Immature natural killer cell (primary cell): ENCODE data around the gene HSCB. TPM values are rescaled to one million over a fixed set of nuclear protein-coding genes. Genes with fewer than 3 reads are reported as not detected.

Experiments
- DNase-seq, 3 donors: peaks; one replicate each; pipeline ENCODE4 v3.0.0; 2022; ENCODE audit warnings: mixed read lengths in 1 of 3
- H3K27ac Mint-ChIP-seq, 6 donors: one replicate each; pipeline ENCODE4 v1.8.0; 2020; ENCODE audit warnings: mixed read lengths in 6 of 6, mild to moderate bottlenecking in 5 of 6, inconsistent platforms in 4 of 6, moderate library complexity in 3 of 6
- H3K27me3 Mint-ChIP-seq, 3 donors: one replicate each; pipeline ENCODE4 v1.8.0; 2020 to 2021; ENCODE audit warnings: low read depth in 3 of 3, mild to moderate bottlenecking in 3 of 3, mixed read lengths in 3 of 3, moderate library complexity in 3 of 3, inconsistent platforms in 1 of 3
- H3K36me3 Mint-ChIP-seq, 3 donors: one replicate each; pipeline ENCODE4 v1.8.0; 2020; ENCODE audit warnings: mixed read lengths in 3 of 3, inconsistent platforms in 2 of 3, mild to moderate bottlenecking in 2 of 3
- H3K4me1 Mint-ChIP-seq, 2 donors: one replicate each; pipeline ENCODE4 v1.8.0; 2020; ENCODE audit warnings: inconsistent platforms in 2 of 2, mild to moderate bottlenecking in 2 of 2, mixed read lengths in 2 of 2, moderate library complexity in 1 of 2
- H3K4me3 Mint-ChIP-seq, 5 donors: one replicate each; pipeline ENCODE4 v1.8.0; 2020; ENCODE audit warnings: mild to moderate bottlenecking in 5 of 5, mixed read lengths in 5 of 5, inconsistent platforms in 3 of 5, moderate library complexity in 3 of 5
- H3K9me3 Mint-ChIP-seq, 6 donors: one replicate each; pipeline ENCODE4 v1.8.0; 2020; ENCODE audit warnings: mild to moderate bottlenecking in 6 of 6, mixed read lengths in 6 of 6, inconsistent platforms in 4 of 6, moderate library complexity in 3 of 6
- polyA plus RNA-seq, 3 donors: library from polyadenylated mRNA; unstranded; fragments of 300-500 nt; fragmentation: Illumina TruSeq; gene quantifications; one replicate each; pipeline ENCODE4 v1.2.3, GENCODE V29; 2021

The HSCB gene
- polyA plus RNA-seq, 3 donors from 2014 or later: 32.5 to 36.3 (median 35.8) TPM

- Mint-ChIP-seq H3K4me1 (peaks cover 21 to 48% of the 10 kb centered on the region in 2 donors), H3K36me3 (peaks cover 16 to 43% (median 29%) of the 10 kb centered on the region in 3 donors), H3K4me3 (no peak overlapping the region), H3K27me3 (no peaks in the 10 kb centered on the region), H3K9me3 (no peaks in the 10 kb centered on the region), H3K27ac (peak overlapping the region in 2 of 6 donors; percentile 25 to 51)
- no peak for DNase-seq
These were observed 42.2 kb downstream of the HSCB start for GRCh38 chr22:28783786-28784671.

- H3K27me3 Mint-ChIP-seq: no peaks in the 10 kb centered on the region
- no peak for DNase-seq
- H3K27ac Mint-ChIP-seq: peak overlapping the region in 1 of 6 donors; percentile 12
- peaks cover 14 to 37% (median 20%) of the 10 kb centered on the region in 3 donors for H3K36me3 Mint-ChIP-seq
- no peaks in the 10 kb centered on the region for H3K9me3 Mint-ChIP-seq
- no peak overlapping the region for H3K4me3 Mint-ChIP-seq
- H3K4me1 Mint-ChIP-seq: peaks cover 45 to 68% of the 10 kb centered on the region in 2 donors
These were observed 46.8 kb downstream of the HSCB start for GRCh38 chr22:28788601-28789000.

- DNase-seq: no peak
- H3K36me3 Mint-ChIP-seq: peaks cover 22 to 40% (median 27%) of the 10 kb centered on the region in 3 donors
- H3K4me1 Mint-ChIP-seq: peaks cover 64 to 86% of the 10 kb centered on the region in 2 donors
- H3K4me3 Mint-ChIP-seq: peak overlapping the region; percentile 51 to 79 (median 67)
- H3K9me3 Mint-ChIP-seq: no peaks in the 10 kb centered on the region
- H3K27me3 Mint-ChIP-seq: peaks cover 0 to 3% (median 2%) of the 10 kb centered on the region in 3 donors
- H3K27ac Mint-ChIP-seq: peak overlapping the region; percentile 22 to 92 (median 65)
These were observed 49.3 kb downstream of the HSCB start for GRCh38 chr22:28791124-28791523.

- peak overlapping the region; percentile 29 to 82 (median 45) for H3K4me3 Mint-ChIP-seq
- no peaks in the 10 kb centered on the region for H3K9me3 Mint-ChIP-seq
- peaks cover 23 to 41% (median 31%) of the 10 kb centered on the region in 3 donors for H3K36me3 Mint-ChIP-seq
- DNase-seq: no peak
- peak overlapping the region; percentile 66 to 92 (median 86) for H3K27ac Mint-ChIP-seq
- H3K27me3 Mint-ChIP-seq: peaks cover 0 to 3% (median 2%) of the 10 kb centered on the region in 3 donors
- peaks cover 72 to 95% of the 10 kb centered on the region in 2 donors for H3K4me1 Mint-ChIP-seq
These were observed 50.1 kb downstream of the HSCB start for GRCh38 chr22:28791841-28792490.

- peaks cover 0 to 3% (median 2%) of the 10 kb centered on the region in 3 donors for H3K27me3 Mint-ChIP-seq
- no peaks in the 10 kb centered on the region for H3K9me3 Mint-ChIP-seq
- H3K4me1 Mint-ChIP-seq: peaks cover 79 to 100% of the 10 kb centered on the region in 2 donors
- H3K27ac Mint-ChIP-seq: peak overlapping the region; percentile 66 to 92 (median 88)
- DNase-seq: peak in 1 of 3 donors; percentile 30
- H3K4me3 Mint-ChIP-seq: peak overlapping the region; percentile 29 to 82 (median 45)
- peaks cover 26 to 47% (median 33%) of the 10 kb centered on the region in 3 donors for H3K36me3 Mint-ChIP-seq
These were observed 50.9 kb downstream of the HSCB start for GRCh38 chr22:28792491-28793383.

GRCh38 chr22:28793976-28794584 lies 52.2 kb downstream of the HSCB start:
- peak overlapping the region; percentile 25 to 70 (median 43) for H3K4me3 Mint-ChIP-seq
- H3K36me3 Mint-ChIP-seq: peaks cover 29 to 53% (median 39%) of the 10 kb centered on the region in 3 donors

GRCh38 chr22:28795071-28795693 lies 53.3 kb downstream of the HSCB start:
- no peaks in the 10 kb centered on the region for H3K9me3 Mint-ChIP-seq
- peaks cover 34 to 61% (median 43%) of the 10 kb centered on the region in 3 donors for H3K36me3 Mint-ChIP-seq
- no peak for DNase-seq
- H3K27me3 Mint-ChIP-seq: peaks cover 8 to 16% (median 15%) of the 10 kb centered on the region in 3 donors
- peak overlapping the region; percentile 68 to 100 (median 76) for H3K27ac Mint-ChIP-seq
- H3K4me1 Mint-ChIP-seq: peaks cover 78 to 92% of the 10 kb centered on the region in 2 donors
- peak overlapping the region; percentile 90 to 98 (median 96) for H3K4me3 Mint-ChIP-seq

More at GRCh38 chr22:28793976-28794584, 52.2 kb downstream of the HSCB start:
- H3K27me3 Mint-ChIP-seq: peaks cover 0 to 8% (median 7%) of the 10 kb centered on the region in 3 donors
- H3K27ac Mint-ChIP-seq: peak overlapping the region; percentile 67 to 95 (median 72)
- no peak for DNase-seq
- H3K9me3 Mint-ChIP-seq: no peaks in the 10 kb centered on the region
- H3K4me1 Mint-ChIP-seq: peaks cover 84 to 98% of the 10 kb centered on the region in 2 donors

GRCh38 chr22:28795932-28796856 lies 54.4 kb downstream of the HSCB start:
- DNase-seq: no peak
- Mint-ChIP-seq H3K9me3 (no peaks in the 10 kb centered on the region), H3K27me3 (peaks cover 15 to 23% (median 23%) of the 10 kb centered on the region in 3 donors), H3K4me1 (peaks cover 74 to 82% of the 10 kb centered on the region in 2 donors), H3K36me3 (peaks cover 34 to 61% (median 43%) of the 10 kb centered on the region in 3 donors), H3K4me3 (peak overlapping the region; percentile 90 to 98 (median 96)), H3K27ac (peak overlapping the region; percentile 68 to 100 (median 84))

- H3K27ac Mint-ChIP-seq: peak overlapping the region; percentile 91 to 100 (median 94)
- H3K4me1 Mint-ChIP-seq: peaks cover 66 to 72% of the 10 kb centered on the region in 2 donors
- peak overlapping the region; percentile 90 to 98 (median 96) for H3K4me3 Mint-ChIP-seq
- H3K9me3 Mint-ChIP-seq: no peaks in the 10 kb centered on the region
- DNase-seq: peak in 1 of 3 donors; percentile 36
- peaks cover 31 to 53% (median 39%) of the 10 kb centered on the region in 3 donors for H3K36me3 Mint-ChIP-seq
- peaks cover 15 to 33% (median 29%) of the 10 kb centered on the region in 3 donors for H3K27me3 Mint-ChIP-seq
These were observed 57.2 kb downstream of the HSCB start for GRCh38 chr22:28798810-28799605.

GRCh38 chr22:28799606-28800307 lies 57.9 kb downstream of the HSCB start:
- H3K9me3 Mint-ChIP-seq: no peaks in the 10 kb centered on the region
- H3K27ac Mint-ChIP-seq: peak overlapping the region; percentile 94 to 100 (median 98)
- H3K4me1 Mint-ChIP-seq: peaks cover 59 to 64% of the 10 kb centered on the region in 2 donors
- peaks cover 15 to 33% (median 27%) of the 10 kb centered on the region in 3 donors for H3K27me3 Mint-ChIP-seq
- H3K36me3 Mint-ChIP-seq: peaks cover 25 to 47% (median 36%) of the 10 kb centered on the region in 3 donors
- peak in 1 of 3 donors; percentile 29 for DNase-seq
- peak overlapping the region; percentile 90 to 98 (median 96) for H3K4me3 Mint-ChIP-seq
